Stimulated activated CD4-positive, alpha-beta T cell treated with anti-CD3 and anti-CD28 coated beads, TNF-alpha, amount 100 ng/mL, for 48 hours (primary cell): ENCODE measurements around the gene ZKSCAN8.

Experiments used
- DNase-seq, 3 donors: peaks; one replicate each; pipeline ENCODE4 v3.0.0-alpha.2; 2020; ENCODE audit warnings: low read depth in 3 of 3

Gene ZKSCAN8

DNA sequence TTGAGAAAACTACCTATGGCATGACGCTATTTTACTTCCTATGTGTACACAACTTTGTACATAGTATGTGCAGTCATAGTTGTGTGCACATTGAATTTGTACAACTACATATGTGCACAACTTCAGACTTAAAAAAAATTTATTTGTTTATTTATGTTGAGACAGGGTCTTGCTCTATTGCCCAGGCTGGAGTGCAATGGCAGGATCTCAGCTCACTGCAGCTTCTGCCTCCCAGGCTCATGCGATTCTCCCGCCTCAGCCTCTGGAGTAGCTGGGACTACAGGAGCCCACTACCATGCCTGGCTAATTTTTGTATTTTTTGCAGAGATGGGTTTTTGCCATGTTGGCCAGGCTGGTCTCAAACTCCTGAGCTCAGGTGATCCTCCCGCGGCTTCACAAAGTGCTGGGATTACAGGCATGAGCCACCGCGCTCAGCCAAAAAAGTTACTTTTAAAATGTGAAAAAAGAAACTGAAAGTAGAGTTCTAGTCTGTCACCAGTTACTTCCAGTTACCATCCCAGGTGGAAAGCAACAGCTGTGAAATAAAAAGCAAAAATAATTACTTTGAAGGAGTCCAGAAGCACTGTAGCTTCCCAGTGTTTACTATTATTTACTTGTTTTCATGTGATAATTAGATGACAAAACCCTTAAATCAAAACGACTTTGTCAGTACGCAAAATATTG is 1.7 kb upstream of the ZKSCAN8 start:
- no peak for DNase-seq

DNA sequence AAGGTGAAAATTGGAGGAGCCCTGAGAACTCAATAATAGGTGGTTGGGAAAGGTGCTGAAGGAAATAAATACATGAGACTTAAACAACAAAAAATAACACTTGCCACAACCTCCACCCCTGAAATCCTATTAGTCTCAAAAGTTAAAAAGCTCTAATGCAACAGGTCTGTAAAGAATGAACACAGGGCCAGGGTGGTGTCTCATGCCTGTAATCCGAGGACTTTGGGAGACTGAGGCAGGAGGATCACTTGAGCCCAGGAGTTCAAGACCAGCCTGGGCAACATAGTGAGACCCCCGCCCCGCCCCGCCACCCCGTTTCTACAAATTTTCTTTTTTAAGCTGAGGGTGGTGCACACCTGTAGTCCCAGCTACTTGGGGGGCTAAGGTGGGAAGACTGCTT is 1.1 kb upstream of the ZKSCAN8 start:
- no peak for DNase-seq

DNA sequence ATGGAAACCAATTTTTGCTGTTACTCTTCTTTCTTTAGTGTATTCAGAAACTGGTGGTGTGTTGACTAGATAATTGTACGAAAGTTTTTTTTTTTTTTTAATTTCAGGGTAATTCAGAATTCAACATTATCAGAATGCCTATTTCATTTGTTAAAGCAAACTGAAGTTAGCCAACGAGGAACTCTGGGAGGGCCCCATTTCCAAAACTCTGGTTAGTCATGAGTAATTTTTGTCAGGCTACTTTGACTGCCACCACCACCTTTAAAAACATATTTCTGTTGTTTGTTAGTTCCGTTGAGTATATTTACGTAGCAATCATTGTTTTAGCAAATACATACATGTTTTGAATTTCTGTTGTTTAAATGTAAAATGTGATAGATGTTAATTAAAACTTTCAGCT is 763 bp downstream of the ZKSCAN8 start:
- no peak for DNase-seq

DNA sequence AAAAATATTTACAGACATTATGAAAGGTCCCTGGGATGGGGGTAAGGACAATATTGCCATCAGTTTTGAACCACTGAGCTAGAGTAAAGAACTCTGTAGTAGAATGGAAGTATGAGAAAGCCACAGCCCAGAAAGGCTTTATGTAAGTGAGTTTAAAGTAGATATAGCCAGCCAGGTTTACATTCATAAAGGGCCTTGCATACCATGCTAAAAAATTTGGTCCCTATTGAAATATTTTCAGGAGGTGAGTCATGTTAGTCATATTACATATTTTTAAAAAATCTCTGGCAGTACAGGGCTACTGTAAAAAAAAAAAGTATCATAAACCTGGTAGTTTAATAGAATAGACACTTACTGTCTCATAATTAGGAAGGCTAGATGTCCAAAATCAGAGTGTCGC is 3.5 kb downstream of the ZKSCAN8 start:
- no peak for DNase-seq

DNA sequence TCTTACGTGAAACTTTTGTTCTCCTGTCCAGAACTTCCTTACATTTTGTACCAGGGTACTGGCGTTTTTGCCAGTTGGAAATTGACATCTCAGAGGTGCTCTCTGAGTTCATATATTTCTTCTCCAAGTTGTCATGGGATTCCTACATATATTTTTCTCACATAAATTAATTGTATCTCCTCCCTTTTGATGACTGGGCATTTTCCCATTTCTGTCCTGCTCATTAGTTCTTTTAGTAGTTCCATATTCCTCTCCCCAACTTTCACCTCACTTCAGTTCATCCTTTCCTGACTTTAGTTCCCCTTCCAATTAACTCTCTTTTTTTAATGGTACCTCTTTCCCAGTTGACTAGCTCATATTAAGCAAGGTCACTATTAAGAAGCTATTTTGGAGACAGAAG is 10.8 kb downstream of the ZKSCAN8 start:
- no peak for DNase-seq

- no peak for DNase-seq
Measured at GRCh38 chr6:28153546-28153945, 11.9 kb downstream of the ZKSCAN8 start.

DNA sequence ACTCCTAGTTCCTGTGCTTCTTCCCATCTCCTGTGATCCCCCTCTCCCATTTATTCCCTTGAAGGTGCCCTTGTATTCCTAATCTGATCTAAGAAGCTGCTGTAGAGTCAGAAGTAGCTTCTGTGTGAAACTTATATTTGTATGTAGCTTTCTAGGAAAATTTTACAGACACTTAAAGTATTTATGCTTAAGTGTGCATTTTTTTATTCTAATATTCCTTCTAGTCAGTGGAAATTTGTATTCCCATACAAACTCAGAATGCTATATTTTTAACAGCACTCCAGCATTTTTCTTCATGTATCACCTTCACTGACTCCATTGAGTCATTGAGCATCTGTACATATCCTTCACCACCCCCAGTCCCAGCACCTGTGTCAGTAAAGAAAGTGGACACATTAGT is 12.7 kb downstream of the ZKSCAN8 start:
- DNase-seq = no peak

- no peak for DNase-seq
Measured at GRCh38 chr6:28158318-28158717, 16.6 kb downstream of the ZKSCAN8 start.

GRCh38 chr6:28159029-28159607 is 17.4 kb downstream of the ZKSCAN8 start:
- DNase-seq = no peak

GRCh38 chr6:28160233-28160632 is 18.6 kb downstream of the ZKSCAN8 start:
- no peak for DNase-seq

DNA sequence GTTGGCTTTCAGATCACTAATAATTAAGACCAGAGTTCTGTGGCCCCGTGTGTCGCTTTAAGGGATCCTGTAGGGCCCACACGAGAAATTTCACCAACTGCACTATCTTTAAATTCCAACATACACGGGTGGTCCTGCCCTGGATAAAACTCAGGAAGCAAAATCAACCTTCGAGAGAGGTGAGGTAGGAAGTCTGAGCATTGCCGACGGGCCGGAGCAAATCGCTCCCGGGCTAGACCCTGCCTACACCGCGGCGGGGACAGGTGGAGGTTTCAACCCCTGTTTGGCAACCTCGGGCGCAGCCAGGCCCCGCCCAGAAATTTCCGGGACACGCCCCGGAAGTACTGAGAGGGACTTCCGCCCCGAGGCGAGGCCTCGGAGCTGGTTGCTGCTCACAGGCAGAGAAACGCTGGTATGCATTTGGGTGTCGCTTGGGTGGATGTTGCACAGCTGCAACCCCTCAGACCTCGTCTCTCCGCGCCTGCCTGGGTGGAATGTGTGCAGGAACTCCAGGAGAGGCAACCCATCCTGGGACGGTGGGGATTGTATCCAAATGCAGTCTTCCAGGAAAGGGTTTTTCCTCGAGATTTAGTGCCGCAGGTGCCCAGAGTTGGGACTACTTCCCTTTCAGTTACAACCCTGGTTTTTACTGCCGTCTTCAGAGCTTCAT is 19.9 kb downstream of the ZKSCAN8 start:
- peak; percentile 65 to 79 (median 75) for DNase-seq

GRCh38 chr6:28165563-28165962 is 23.9 kb downstream of the ZKSCAN8 start:
- DNase-seq = no peak

DNA sequence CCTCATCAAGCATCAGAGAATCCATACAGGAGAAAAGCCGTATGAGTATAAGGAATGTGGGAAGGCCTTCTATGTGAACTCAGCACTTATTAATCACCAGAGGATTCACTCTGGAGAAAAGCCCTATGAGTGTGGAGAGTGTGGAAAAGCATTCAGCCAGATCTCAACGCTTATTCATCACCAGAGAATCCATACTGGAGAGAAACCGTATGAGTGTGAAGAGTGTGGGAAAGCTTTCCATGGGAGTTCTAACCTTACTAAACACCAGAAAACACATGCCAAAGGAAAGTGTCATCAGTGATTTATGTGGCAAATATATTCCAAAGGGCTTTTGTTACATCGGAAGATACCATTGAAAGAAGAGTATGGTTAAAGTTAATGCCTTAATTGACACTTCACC is 25.4 kb downstream of the ZKSCAN8 start:
- no peak for DNase-seq

GRCh38 chr6:28167926-28168325 is 26.2 kb downstream of the ZKSCAN8 start:
- DNase-seq = no peak

- no peak for DNase-seq
Measured at GRCh38 chr6:28171271-28171670, 29.6 kb downstream of the ZKSCAN8 start.

DNA sequence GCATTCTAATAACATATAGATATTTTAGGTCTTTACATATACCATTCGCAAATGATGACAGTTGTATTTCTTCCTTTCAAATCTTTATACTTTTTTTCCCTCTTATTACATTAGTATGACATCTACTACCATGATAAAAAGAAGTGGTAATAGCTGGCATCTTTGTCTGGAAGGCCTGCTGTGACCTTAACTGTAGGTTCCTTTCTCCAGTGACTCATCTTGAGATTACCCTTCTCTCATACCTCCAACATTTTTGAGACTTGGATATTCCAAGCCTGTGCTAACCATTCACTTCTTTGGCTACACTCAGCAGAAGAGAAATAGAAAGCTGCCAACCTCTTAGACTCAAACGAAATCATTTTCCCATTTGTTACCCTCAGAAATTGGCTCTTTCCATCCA is 30.3 kb downstream of the ZKSCAN8 start:
- no peak for DNase-seq

DNA sequence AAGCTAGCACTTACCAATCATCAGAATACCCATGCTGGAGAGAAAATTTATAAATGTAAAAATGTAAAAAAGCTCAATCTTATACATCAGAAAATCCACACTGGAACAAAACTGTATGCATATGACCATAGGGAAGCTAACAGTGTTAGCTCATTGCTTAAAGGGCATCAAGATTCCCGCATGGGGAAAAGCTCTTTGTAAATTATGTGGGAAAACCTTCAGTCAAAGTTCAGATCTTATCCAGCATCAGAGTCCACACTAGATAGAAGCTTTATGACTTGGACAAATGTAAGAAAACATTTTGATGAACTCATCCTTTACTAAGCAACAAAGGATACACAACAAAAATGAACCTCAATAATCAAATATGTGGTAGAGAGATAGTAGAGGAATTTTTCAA is 34.7 kb downstream of the ZKSCAN8 start:
- no peak for DNase-seq

DNA sequence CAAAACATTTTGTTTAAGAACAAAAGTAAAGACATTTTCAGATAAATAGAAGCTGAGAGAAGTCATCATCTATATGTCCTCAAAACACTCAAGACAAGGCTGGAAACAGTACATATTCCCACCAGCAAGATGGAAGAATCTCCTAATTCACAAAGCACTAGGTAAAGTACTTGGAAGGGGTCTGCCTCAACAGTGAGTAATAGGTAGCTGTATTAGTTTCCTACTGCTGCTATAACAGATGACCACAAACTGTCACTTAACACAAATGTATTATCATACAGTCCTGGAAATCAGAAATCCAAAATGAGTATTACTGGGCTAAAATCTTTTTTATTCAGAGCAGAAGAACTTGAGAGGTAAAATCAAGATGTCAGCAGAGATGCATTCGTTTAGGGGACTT is 40.6 kb downstream of the ZKSCAN8 start:
- DNase-seq = no peak

- DNase-seq = no peak
Measured at GRCh38 chr6:28188111-28188979, 46.7 kb downstream of the ZKSCAN8 start.

DNA sequence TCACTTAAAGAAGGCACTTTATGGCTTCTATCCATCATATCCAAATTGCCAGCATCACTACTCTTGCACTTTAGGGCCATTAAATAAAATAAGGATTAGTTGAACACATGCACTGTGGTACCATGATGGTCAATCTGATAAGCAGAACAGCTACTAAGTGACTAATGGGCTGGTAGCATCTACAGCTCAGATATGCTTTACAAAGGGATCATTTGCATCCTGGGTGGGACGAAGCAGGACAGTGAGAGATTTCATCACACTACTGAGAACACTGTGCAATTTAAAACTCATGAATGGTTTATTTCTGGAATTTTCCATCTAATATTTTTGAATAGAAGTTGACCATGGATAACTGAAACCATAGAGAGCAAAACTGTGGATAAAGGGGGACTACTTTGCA is 58.3 kb downstream of the ZKSCAN8 start:
- DNase-seq = no peak

- no peak for DNase-seq
Measured at GRCh38 chr6:28203201-28203600, 61.5 kb downstream of the ZKSCAN8 start.

DNA sequence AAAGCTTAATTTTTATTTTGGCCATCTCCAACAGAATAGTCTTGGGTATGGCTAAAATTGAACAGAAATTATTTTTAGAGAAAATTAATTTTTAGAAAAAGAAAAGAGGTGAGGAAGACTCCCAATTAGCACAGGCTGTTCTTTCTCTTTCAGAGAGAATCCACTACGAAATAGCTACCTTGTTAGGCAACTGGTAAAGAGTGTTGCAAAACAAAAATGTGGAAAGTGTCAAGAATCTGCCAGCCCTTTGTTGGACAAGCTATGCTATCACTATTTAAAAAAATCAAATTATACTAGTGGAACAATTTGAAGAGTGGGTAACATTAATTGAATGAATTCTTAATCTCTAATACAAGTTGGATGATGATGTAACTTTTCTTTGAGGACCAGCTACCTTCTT is 64.2 kb downstream of the ZKSCAN8 start:
- DNase-seq = no peak
